GM12878 (cell line): Measurements from ENCODE around the gene OR2A42.
"Not testable (repeated sequence)": the region's sequence is repeated elsewhere in the genome, so short reads cannot be mapped to it uniquely, and the experiment has no call there.

Experiments
- CHD1 ChIP-seq: IDR thresholded peaks from 2 replicates; pipeline ENCODE4 v1.6.1; 2012; ENCODE audit warnings: low read depth, low read length, improper control_type of control experiment
- CTCF ChIP-seq, 3 experiments: IDR thresholded peaks in 2 of 3; conservative IDR thresholded peaks in 1 of 3; 2 replicates each; pipeline ENCODE4 v1.5.1; 2011; ENCODE audit warnings: low read depth in 3 of 3, low read length in 3 of 3, mild to moderate bottlenecking in 3 of 3, control low read depth in 2 of 3, moderate library complexity in 2 of 3, inconsistent platforms in 1 of 3, mixed read lengths in 1 of 3; ENCODE audit not compliant: control insufficient read depth in 2 of 3, insufficient read depth in 1 of 3; ENCODE audit errors: extremely low read depth in 1 of 3
- EED ChIP-seq: sonication (generic); IDR thresholded peaks from 2 replicates; pipeline ENCODE4 v1.6.1; 2016; ENCODE audit warnings: antibody characterized with exemption, low read depth
- EZH2 ChIP-seq: IDR thresholded peaks from 2 replicates; pipeline ENCODE4 v1.6.1; 2012; ENCODE audit warnings: low read depth, mild to moderate bottlenecking, control low read depth, inconsistent platforms, low read length, borderline replicate concordance; ENCODE audit not compliant: control insufficient read depth
- KDM1A ChIP-seq: fragments of 200-600 bp; sonication (generic); IDR thresholded peaks from 2 replicates; pipeline ENCODE4 v1.6.1; 2016; ENCODE audit warnings: borderline replicate concordance
- MTA2 ChIP-seq: fragments of 450-650 bp; IDR thresholded peaks from 2 replicates; pipeline ENCODE4 v1.6.1; 2016; ENCODE audit warnings: low read depth, mild to moderate bottlenecking, moderate library complexity
- MTA3 ChIP-seq: IDR thresholded peaks from 2 replicates; pipeline ENCODE4 v1.6.1; 2012; ENCODE audit warnings: low read length, inconsistent platforms, borderline replicate concordance
- RAD21 ChIP-seq: IDR thresholded peaks from 2 replicates; pipeline ENCODE4 v1.6.1; 2011; ENCODE audit warnings: mild to moderate bottlenecking, low read depth, low read length, moderate library complexity; ENCODE audit not compliant: insufficient read depth
- TAF1 ChIP-seq: IDR thresholded peaks from 2 replicates; pipeline ENCODE4 v1.6.1; 2011; ENCODE audit warnings: mild to moderate bottlenecking, low read depth, low read length, borderline replicate concordance

- not testable (repeated sequence) for TF ChIP-seq MTA2; TAF1; CHD1; CTCF (IDR thresholded peaks at IDR 0.05 in 2 of 3, conservative IDR thresholded peaks at IDR 0.05 in 1 of 3; ENCODE audit: control insufficient read depth in 2 of 3, extremely low read depth in 1 of 3, insufficient read depth in 1 of 3, low read depth in 3 of 3, low read length in 3 of 3); KDM1A; EZH2; RAD21; MTA3; EED
These were observed 40.6 kb upstream of the OR2A42 start for GRCh38 chr7:144280010-144280409.
